ENCODE measurements around the gene CCDC192.
"Not testable (repeated sequence)": the region's sequence is repeated elsewhere in the genome, so short reads cannot be mapped to it uniquely, and the experiment has no call there.

CCDC192 gene

DNA sequence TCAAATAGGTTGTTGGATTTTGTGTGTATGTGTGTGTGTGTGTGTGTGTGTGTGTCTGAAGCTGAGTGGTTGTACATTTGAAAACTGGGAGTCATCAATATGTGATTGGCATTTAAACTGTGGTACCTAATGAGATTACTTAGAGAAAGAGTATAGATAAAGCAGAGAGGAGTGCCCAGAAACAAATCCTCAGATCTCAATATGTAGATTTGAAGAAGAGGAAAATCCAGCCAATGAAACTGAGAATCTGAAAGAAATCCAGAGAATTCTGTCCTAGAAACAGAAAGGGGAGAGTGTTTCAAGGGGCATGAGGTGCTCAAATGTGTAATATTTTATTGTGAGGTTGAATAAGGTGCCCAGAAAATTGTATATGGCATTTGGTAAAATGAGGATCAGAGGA lies 66.2 kb downstream of the CCDC192 start:
- no peak for DNase-seq

DNA sequence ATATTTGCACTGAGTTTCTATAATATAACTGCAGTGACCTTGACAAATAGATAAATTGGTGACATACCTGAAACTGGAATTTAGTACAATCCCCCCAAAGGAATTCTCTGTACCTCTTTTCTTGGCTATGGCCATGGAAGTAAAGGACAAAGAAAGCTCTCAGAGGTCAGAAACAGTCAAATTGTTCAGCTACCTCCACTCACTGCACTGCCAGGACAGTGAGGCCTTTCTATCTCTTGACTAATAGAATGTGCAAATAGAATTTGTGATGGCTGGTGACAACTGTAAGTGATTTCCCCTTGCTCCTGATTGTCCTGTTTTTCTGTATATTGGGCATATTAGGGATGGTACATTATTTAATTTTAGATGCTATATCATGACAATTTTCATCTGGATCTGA lies 67.1 kb downstream of the CCDC192 start:
- no peak for DNase-seq

DNA sequence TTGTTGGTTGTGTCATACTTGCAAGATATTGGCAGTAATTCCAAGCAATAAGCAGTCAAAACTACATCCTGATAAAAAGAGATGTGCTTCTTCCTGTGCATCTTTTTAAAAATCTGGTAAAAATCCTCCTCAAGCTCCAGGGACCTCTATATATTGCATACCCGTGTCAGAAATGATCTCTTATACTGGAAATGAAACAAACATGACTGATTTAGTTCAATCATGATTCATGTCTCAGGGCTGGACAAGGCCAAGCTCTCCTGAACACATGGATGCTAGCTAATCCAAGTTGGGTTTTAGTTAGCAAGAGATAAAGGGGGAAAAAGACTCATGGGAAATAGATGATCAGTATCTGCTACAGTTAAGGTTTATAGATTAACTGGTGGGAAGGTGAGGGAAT lies 69.3 kb downstream of the CCDC192 start:
- no peak for DNase-seq

DNA sequence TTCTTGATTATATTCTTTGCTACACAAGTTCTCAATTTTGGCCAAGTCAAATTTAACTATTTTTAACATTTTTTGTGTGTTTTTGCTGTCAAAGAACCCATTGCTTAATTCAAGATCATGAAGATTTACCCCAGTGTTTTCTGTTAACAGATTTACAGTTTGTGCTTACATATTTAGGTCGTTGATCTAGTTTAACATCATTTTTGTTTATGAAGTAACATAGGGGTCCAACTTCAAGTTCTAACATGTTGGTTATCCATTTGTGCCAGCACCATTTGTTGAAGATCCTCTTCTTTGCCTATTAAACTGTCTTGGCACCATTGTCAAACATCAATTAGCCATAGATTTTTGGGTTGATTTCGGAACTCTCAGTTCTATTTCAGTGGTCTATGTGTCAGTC lies 71.0 kb downstream of the CCDC192 start:
- no peak for DNase-seq

DNA sequence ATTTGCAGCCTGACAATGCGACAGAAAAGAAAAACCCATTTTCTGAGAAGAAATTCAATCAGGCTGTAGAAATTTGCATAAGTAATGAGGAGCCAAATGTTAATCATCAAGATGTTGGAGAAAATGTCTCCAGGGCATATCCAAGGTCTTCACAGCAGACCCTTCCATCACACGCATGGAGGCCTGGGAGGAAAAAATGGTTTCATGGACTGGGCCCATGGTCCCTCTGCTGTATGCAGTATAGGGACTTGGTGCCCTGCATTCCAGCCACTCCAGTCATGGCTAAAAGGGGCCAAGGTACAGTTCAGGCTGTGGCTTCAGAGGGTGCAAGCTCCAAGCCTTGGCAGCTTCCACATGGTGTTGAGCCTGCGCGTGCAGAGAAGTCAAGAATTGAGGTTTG lies 73.3 kb downstream of the CCDC192 start:
- DNase-seq = no peak

GRCh38 chr5:127777957-127778356 lies 74.8 kb downstream of the CCDC192 start:
- DNase-seq = no peak

GRCh38 chr5:127782450-127782849 lies 79.3 kb downstream of the CCDC192 start:
- not testable (repeated sequence) for DNase-seq

DNA sequence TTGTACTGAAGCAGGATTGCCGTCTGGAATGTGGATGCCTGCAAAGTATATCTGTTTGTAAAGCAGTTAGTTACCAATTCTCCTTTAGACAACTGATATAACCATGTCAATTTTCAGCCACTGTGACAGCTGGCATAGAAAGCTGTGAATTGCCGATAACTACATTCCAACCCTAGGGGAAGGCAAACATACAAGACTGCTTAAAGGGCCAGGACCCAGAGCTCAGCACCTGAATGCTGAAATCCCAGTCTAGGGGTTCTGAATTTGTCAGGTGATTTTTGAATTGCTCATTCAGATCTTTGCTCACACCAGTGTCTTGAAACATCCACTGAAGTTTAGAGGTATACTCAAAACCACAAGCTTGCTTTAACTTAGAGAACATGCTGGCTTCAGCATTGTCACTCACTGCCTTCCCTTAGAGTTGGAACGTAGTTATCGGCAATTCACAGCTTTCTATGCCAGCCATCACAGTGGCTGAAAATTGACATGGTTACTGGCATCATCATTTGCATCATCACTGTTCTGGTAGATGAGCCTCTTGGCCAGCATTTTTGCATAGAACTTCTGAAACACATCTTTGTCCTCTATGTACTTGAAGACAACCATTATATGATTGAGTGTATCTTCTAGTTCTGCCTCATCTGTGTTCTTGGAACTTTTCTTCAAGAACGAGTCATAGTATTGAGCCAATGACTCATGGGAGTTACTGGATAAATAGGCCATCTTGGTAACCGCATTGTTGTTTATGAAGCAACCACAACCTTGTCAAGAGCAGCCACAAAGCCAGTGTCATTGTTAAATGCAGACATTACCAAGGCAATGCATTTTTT lies 82.1 kb downstream of the CCDC192 start:
- peak; percentile 85 for DNase-seq

DNA sequence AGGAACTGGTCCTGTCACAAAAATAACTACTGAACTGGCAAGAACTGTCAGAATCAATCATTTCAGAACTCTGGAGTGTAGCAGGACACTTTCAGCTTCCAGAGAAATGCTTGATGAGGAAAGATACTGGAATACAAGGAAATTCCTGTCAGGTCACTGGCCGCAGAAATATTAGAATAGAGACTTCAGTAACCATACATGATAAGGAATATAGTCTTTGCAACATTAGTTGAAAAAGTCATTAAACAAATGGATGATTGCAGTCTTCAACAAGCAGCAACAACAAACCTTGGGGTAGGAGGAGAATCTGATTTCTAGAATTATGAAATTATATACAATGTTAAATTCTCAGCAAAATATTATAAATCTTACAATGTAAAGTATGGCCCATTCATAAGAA lies 88.2 kb downstream of the CCDC192 start:
- no peak for DNase-seq

- not testable (repeated sequence) for DNase-seq
Observed at GRCh38 chr5:127791908-127792307, 88.7 kb downstream of the CCDC192 start.

DNA sequence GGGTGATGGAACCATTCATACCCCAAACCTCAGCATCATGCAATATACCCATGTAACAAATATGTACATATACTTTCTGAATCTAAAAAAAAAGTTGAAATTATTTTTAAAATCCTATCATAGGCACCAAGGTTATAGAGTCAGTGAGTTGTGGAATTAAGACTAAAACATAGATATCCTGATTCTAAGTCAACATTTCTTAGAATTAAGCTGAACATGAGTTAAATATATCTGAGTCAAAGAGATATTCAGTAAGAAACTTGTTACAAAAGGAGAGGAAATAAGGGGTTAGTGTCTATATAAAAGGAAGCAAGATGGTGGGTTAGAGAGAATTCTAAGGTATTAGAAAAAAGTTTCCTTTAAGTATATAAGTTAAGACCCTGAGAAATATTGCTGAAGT lies 89.9 kb downstream of the CCDC192 start:
- DNase-seq = no peak

DNA sequence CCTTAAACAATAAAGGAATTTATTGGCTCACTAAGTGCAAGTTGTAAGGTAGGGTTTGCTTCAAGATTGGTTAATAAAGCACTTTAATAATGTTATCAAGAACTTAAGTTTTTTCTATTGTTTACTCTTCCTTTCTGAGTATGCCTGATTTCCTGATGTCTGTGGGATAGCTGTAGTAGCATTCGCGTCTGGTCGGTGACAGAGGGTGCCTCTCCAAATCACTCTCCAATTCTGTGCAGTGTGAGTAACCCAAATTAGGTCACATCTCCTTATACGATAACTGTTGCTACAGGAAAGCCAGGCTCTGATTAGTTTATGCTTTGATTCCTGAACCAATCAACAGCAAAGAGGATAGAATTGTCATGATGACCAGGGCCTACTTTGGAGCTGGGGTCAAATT lies 90.7 kb downstream of the CCDC192 start:
- DNase-seq = no peak

DNA sequence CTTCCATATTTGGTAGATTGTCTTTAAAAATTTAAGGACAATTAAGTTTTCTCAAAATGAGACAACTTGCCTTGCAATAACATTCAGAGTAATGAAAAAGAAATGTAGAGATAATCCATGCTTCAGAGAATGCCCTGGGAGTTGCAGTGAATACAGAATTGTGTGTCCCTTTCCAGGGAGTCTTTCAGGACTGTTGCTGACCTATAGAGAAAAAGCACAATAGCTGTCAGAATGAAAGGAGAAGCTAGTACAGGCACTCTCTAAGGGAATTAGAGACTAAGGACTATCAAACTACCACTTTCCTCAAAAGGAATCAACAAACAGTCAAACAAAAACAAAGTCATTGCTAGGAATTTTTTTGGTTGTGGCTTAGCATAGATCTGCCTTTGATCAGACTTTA lies 93.0 kb downstream of the CCDC192 start:
- DNase-seq = no peak

- DNase-seq = no peak
Observed at GRCh38 chr5:127799293-127799905, 96.2 kb downstream of the CCDC192 start.

GRCh38 chr5:127801751-127802476 lies 98.7 kb downstream of the CCDC192 start:
- peak; percentile 84 for DNase-seq

GRCh38 chr5:127802477-127802865 lies 99.3 kb downstream of the CCDC192 start:
- DNase-seq = no peak

DNA sequence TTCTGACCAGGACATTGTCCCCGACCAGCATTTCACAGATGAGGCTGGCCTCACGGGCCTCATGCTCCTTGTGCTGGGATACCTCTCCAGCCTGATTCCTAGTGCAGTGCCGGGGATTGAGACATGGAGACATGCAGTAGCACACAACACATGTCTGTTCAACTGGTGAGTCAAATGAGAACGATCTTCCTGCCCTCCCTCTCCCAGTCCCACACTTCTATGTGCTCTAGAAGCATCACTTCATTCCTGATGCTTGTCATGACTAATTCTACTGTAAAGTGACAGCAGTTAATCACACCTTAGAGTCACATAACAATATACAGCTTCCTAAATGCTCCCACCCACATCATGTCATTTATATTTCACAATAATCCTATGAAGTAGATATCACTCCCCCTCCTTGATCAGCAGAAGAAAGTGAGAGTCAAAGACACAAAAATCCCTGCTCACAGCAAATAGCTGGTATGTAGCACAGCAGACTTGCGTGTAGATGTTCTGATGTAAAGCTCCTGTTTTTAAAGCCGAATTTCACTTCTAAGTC lies 101.8 kb downstream of the CCDC192 start:
- peak; percentile 51 for DNase-seq

DNA sequence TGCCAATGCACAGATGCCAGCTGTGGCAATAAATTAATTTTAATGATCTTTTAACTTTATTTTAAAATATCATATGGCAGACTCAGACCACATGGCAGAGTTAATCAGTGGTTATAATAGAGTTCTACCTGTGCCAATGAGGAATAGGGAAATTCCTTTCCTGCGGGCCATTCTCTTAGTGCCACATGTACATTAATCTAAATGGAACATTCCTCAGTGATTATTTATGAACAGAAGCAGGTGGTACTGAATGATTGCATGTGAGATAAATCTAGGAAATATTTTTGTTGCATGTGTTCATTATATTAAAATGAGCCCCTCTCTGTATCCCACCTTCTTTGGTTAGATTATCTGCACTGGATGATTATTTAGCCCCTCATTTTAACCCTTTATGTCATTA lies 102.3 kb downstream of the CCDC192 start:
- DNase-seq = no peak

GRCh38 chr5:127806776-127807175 lies 103.6 kb downstream of the CCDC192 start:
- no peak for DNase-seq

DNA sequence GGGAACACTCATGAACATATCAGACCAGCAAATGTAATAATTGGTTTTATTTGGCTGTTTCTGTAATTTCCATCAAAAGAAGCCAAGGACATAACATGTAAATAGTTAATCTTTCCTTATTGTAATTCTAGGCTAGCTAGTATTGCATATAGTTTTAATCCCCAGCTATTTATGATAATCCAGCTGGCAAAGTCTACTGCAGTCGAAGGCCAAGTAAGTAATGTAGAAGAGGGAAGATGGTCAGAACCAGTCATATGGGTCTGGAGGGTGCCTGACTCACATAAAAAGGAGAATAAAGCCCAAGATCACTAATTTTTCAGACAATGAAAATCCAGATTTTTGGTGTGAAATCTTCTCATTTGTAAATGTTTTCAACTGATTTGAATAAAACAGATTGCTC lies 106.3 kb downstream of the CCDC192 start:
- DNase-seq = no peak

DNA sequence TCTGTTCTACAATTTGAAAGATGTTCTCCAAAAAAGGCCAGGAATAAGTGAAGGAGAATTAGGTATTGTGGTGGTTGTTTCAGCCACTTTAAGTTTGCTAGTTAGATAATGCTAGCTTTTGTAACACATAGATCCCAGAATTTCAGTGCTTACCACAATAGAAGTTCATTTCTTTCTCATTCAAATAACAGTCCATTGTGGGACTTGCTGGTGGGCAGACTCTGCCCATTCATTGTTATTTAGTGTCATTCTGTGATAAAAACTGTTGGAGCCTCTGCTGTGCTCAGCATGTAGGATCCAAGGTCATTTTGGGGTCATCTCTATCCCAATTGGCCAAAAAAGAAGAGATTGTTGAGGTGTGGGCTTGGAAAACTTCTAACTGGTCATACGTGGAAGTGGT lies 106.8 kb downstream of the CCDC192 start:
- DNase-seq = no peak

- DNase-seq = no peak
Observed at GRCh38 chr5:127810707-127811490, 107.7 kb downstream of the CCDC192 start.

- DNase-seq = no peak
Observed at GRCh38 chr5:127812570-127812969, 109.4 kb downstream of the CCDC192 start.
